H1 (cell line): ENCODE measurements around the gene BBX.

Experiments
- ATF3 ChIP-seq: IDR thresholded peaks from 2 replicates; pipeline ENCODE4 v1.6.1; 2011; ENCODE audit warnings: low read depth, mild to moderate bottlenecking, low read length; ENCODE audit not compliant: insufficient read depth
- CBX8 ChIP-seq: fragments of 300-800, 300-1000 bp; sonication (generic); IDR thresholded peaks from 2 replicates; pipeline ENCODE4 v1.7.1; 2016; ENCODE audit warnings: low read depth, low read length, borderline replicate concordance
- CEBPB ChIP-seq: IDR thresholded peaks from 2 replicates; pipeline ENCODE4 v1.6.1; 2012; ENCODE audit warnings: low read depth, low read length
- CTCF ChIP-seq, 3 experiments: IDR thresholded peaks; 1 replicate in 2 of 3; 2 replicates in 1 of 3; pipeline versions ENCODE4 v1.5.1 to v1.6.1; 2011; ENCODE audit warnings: low read length in 3 of 3, mild to moderate bottlenecking in 3 of 3, inconsistent platforms in 2 of 3, low read depth in 1 of 3, moderate library complexity in 1 of 3; ENCODE audit not compliant: insufficient read depth in 1 of 3; ENCODE audit errors: control extremely low read depth in 1 of 3
- EP300 ChIP-seq, 2 experiments: IDR thresholded peaks; 1 replicate in 1 of 2; 2 replicates in 1 of 2; pipeline ENCODE4 v1.6.1; 2011 to 2012; ENCODE audit warnings: low read depth in 2 of 2, low read length in 2 of 2, mild to moderate bottlenecking in 2 of 2, borderline replicate concordance in 1 of 2, inconsistent platforms in 1 of 2, moderate library complexity in 1 of 2
- POLR2A ChIP-seq, 2 experiments: IDR thresholded peaks; 1 replicate in 1 of 2; 2 replicates in 1 of 2; pipeline ENCODE4 v1.6.1; 2011; ENCODE audit warnings: low read depth in 2 of 2, low read length in 2 of 2, mild to moderate bottlenecking in 2 of 2; ENCODE audit errors: control extremely low read depth in 1 of 2
- SP2 ChIP-seq: IDR thresholded peaks from 2 replicates; pipeline ENCODE4 v1.6.1; 2012; ENCODE audit warnings: mild to moderate bottlenecking, low read length, inconsistent platforms

- no peak for TF ChIP-seq CBX8
- no peak for TF ChIP-seq ATF3
- peak in 1 of 2 experiments; percentile 61; a peak in 2 of 3 replicates for TF ChIP-seq POLR2A (IDR thresholded peaks at IDR 0.05; ENCODE audit: control extremely low read depth in 1 of 2, low read depth in 2 of 2, low read length in 2 of 2)
- TF ChIP-seq CTCF (IDR thresholded peaks at IDR 0.05; ENCODE audit: control extremely low read depth in 1 of 3, insufficient read depth in 1 of 3, low read depth in 1 of 3, low read length in 3 of 3): no peak
- TF ChIP-seq SP2: peak; percentile 73
- TF ChIP-seq EP300 (IDR thresholded peaks at IDR 0.05; ENCODE audit: borderline replicate concordance in 1 of 2, low read depth in 2 of 2, low read length in 2 of 2): no peak
- no peak for TF ChIP-seq CEBPB
Observed at GRCh38 chr3:107522510-107523288, at the start of gene BBX.
